ENCODE results near the gene WDR7. TPM values are rescaled to one million over a fixed set of nuclear protein-coding genes. Genes with fewer than 3 reads are reported as not detected.

WDR7 gene
- total RNA-seq, 6 experiments from 2014 or later: 10.4 to 18.8 (median 15.3) TPM

- ATAC-seq (no peak), DNase-seq (no peak)
- Histone ChIP-seq H3K27ac (no peak overlapping the region), H3K36me3 (no peaks in the 10 kb centered on the region), H3K9me3 (no peaks in the 10 kb centered on the region), H3K4me3 (no peak overlapping the region), H3K27me3 (no peaks in the 10 kb centered on the region), H3K4me1 (no peaks in the 10 kb centered on the region)
- intact Hi-C loops (cut with DNase I): no loop called here
- no peak for TF ChIP-seq CTCF (IDR thresholded peaks at IDR 0.05)
- TF ChIP-seq POLR2A (IDR thresholded peaks at IDR 0.05): no peak
- 94% methylated on average over 7 of the region's 7 CpGs for WGBS (ENCODE audit: insufficient coverage, low coverage, low lambda C conversion rate, missing lambda C conversion rate)
Observed at GRCh38 chr18:56836173-56836572, 185.0 kb downstream of the WDR7 start.

GRCh38 chr18:56841836-56842235, 190.7 kb downstream of the WDR7 start:
- intact Hi-C loops (cut with DNase I): no loop called here
- 92% methylated on average over 1 of the region's 1 CpG for WGBS (ENCODE audit: insufficient coverage, low coverage, low lambda C conversion rate, missing lambda C conversion rate)
- H3K4me3 ChIP-seq: no peak overlapping the region
- DNase-seq (no peak), ATAC-seq (no peak)
- no peak overlapping the region for H3K27ac ChIP-seq
- no peak for TF ChIP-seq CTCF (IDR thresholded peaks at IDR 0.05)
- no peak for TF ChIP-seq POLR2A (IDR thresholded peaks at IDR 0.05)
- H3K36me3 ChIP-seq: no peaks in the 10 kb centered on the region
- H3K9me3 ChIP-seq: no peaks in the 10 kb centered on the region
- no peaks in the 10 kb centered on the region for H3K4me1 ChIP-seq
- H3K27me3 ChIP-seq: no peaks in the 10 kb centered on the region

- no peak for TF ChIP-seq CTCF (IDR thresholded peaks at IDR 0.05)
- TF ChIP-seq POLR2A (IDR thresholded peaks at IDR 0.05): no peak
- H3K27ac ChIP-seq: no peak overlapping the region
- no peaks in the 10 kb centered on the region for H3K4me1 ChIP-seq
- WGBS (ENCODE audit: insufficient coverage, low coverage, low lambda C conversion rate, missing lambda C conversion rate): 98% methylated on average over 4 of the region's 4 CpGs
- intact Hi-C loops (cut with DNase I): no loop called here
- H3K36me3 ChIP-seq: no peaks in the 10 kb centered on the region
- H3K9me3 ChIP-seq: no peaks in the 10 kb centered on the region
- H3K27me3 ChIP-seq: no peaks in the 10 kb centered on the region
- no peak overlapping the region for H3K4me3 ChIP-seq
- DNase-seq: no peak
- ATAC-seq: no peak
Observed at GRCh38 chr18:56843241-56843640, 192.1 kb downstream of the WDR7 start.

- 100% methylated on average over 1 of the region's 1 CpG for WGBS (ENCODE audit: insufficient coverage, low coverage, low lambda C conversion rate, missing lambda C conversion rate)
- H3K27ac ChIP-seq: no peak overlapping the region
- no peaks in the 10 kb centered on the region for H3K36me3 ChIP-seq
- no peak for ATAC-seq
- H3K4me1 ChIP-seq: no peaks in the 10 kb centered on the region
- no peak for TF ChIP-seq CTCF (IDR thresholded peaks at IDR 0.05)
- TF ChIP-seq POLR2A (IDR thresholded peaks at IDR 0.05): no peak
- no peaks in the 10 kb centered on the region for H3K27me3 ChIP-seq
- no peak for DNase-seq
- H3K4me3 ChIP-seq: no peak overlapping the region
- intact Hi-C loops (cut with DNase I): no loop called here
- no peaks in the 10 kb centered on the region for H3K9me3 ChIP-seq
Observed at GRCh38 chr18:56844556-56844955, 193.4 kb downstream of the WDR7 start.

GRCh38 chr18:56851774-56852173, 200.6 kb downstream of the WDR7 start:
- no peaks in the 10 kb centered on the region for H3K27me3 ChIP-seq
- H3K36me3 ChIP-seq: no peaks in the 10 kb centered on the region
- H3K4me3 ChIP-seq: no peak overlapping the region
- no peak for TF ChIP-seq POLR2A (IDR thresholded peaks at IDR 0.05)
- no peak for TF ChIP-seq CTCF (IDR thresholded peaks at IDR 0.05)
- ATAC-seq: no peak
- no peaks in the 10 kb centered on the region for H3K9me3 ChIP-seq
- no peaks in the 10 kb centered on the region for H3K4me1 ChIP-seq
- intact Hi-C loops (cut with DNase I): no loop called here
- 56% methylated on average over 1 of the region's 1 CpG for WGBS (ENCODE audit: insufficient coverage, low coverage, low lambda C conversion rate, missing lambda C conversion rate)
- no peak for DNase-seq
- no peak overlapping the region for H3K27ac ChIP-seq
